ENCODE results near the gene NR2F2. TPM values are rescaled to one million over a fixed set of nuclear protein-coding genes. Genes with fewer than 3 reads are reported as not detected.
A peak's percentile ranks its signal among the peaks of the same experiment; 100 is the strongest.

Gene NR2F2
- total RNA-seq, 6 experiments from 2014 or later, result 120 to 168 (median 142) TPM

DNA sequence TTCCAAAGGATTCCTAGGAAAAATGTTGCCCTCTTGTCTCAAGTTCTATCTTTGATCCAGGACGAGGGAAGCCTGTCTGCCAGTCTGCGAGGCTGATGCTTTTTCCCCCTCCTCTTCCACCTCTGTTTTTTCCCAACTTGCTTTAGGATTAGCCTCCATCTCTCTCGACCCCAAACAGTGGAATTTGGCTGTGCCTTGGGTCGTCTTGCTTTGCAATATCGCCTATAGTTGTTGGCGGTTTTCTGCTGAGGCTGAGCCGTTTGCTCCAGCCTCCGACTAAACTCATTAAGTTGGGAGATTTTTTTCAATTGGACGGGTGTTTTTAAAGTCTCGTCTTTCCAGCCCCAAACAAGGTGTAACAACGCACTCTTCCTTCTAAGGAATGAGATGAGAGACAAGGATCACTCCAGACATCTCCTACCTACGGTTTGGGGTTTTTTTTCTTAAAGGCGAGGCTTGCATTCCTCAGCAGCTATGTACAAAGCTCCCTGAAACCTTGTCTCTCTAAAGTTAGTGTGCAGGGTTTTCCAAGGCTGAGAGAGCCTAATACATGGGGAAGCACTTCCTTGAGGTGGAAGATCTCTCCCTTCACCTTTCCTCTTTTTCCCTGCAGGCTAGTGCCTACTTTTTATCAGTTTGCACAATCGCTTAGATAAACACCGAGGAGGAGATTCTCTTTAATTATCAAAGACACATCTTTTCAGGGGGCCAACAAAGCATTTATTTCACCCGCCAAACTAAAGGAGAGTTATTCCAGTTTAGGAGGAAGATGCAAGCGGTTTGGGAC lies 4.8 kb upstream of the NR2F2 start:
- H3K9me3 Mint-ChIP-seq, result no peaks in the 10 kb centered on the region
- peaks cover 50% of the 10 kb centered on the region for H3K4me1 Mint-ChIP-seq (ENCODE audit: low read depth)
- DNase-seq, result peak; percentile 55
- H3K36me3 Mint-ChIP-seq (ENCODE audit: low read depth), result peaks cover 20% of the 10 kb centered on the region
- H3K4me3 Mint-ChIP-seq, result peak overlapping the region; percentile 98
- peak overlapping the region; percentile 84 for H3K27ac Mint-ChIP-seq
- H3K27me3 Mint-ChIP-seq (ENCODE audit: insufficient read depth), result peaks cover 7% of the 10 kb centered on the region
- TF ChIP-seq, protein P1, sequence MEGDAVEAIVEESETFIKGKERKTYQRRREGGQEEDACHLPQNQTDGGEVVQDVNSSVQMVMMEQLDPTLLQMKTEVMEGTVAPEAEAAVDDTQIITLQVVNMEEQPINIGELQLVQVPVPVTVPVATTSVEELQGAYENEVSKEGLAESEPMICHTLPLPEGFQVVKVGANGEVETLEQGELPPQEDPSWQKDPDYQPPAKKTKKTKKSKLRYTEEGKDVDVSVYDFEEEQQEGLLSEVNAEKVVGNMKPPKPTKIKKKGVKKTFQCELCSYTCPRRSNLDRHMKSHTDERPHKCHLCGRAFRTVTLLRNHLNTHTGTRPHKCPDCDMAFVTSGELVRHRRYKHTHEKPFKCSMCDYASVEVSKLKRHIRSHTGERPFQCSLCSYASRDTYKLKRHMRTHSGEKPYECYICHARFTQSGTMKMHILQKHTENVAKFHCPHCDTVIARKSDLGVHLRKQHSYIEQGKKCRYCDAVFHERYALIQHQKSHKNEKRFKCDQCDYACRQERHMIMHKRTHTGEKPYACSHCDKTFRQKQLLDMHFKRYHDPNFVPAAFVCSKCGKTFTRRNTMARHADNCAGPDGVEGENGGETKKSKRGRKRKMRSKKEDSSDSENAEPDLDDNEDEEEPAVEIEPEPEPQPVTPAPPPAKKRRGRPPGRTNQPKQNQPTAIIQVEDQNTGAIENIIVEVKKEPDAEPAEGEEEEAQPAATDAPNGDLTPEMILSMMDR (IDR thresholded peaks at IDR 0.05), result no peak

DNA sequence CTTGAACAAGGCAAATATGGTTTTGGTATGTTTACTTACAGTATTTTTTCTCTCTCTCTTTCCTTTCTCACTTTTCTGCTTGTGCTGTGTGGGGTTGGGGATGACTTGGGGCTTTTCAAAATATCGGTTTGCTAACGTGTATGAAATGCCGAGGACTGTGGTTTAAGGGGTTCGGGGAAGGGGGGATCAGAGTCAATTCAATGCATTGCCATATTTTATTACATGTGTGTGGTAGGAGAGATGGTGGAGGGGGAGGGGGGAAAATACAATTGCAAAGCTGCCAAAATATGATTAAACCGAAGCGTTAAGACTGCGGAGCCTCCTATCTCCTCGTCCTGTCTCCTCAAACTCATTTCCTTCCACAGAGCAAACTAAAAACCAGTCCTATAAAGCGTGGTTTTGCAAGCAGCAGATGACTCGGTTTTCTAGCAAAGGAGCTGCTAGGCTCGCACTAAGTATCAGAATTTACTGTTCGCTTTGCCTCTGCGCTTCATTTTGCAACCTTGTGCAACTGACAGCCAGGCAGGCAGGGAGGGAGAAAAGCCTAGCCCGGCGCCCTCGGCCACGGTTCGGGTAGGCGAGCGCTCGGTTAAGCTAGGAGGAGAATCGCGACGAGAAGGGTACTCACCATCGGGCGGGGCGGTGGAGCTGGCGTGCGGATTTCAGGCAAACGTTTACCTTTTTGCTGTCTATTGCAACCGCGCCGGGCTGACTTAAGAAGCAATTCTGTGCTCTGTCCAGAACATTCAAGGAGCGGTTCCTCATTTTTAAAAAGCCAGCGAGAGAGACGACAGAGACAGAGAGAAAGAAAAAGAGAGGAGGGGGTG lies 4.0 kb upstream of the NR2F2 start:
- Mint-ChIP-seq H3K27ac (peak overlapping the region; percentile 84), H3K9me3 (peaks cover 1% of the 10 kb centered on the region; the same call in 1 of the 2 replicates), H3K4me1 (ENCODE audit: low read depth) (peaks cover 44% of the 10 kb centered on the region), H3K4me3 (peak overlapping the region; percentile 98), H3K27me3 (ENCODE audit: insufficient read depth) (peaks cover 11% of the 10 kb centered on the region), H3K36me3 (ENCODE audit: low read depth) (peaks cover 24% of the 10 kb centered on the region)
- TF ChIP-seq, protein P1 (IDR thresholded peaks at IDR 0.05), result no peak
- peak; percentile 49 for DNase-seq

GRCh38 chr15:96327155-96327741 lies 3.3 kb upstream of the NR2F2 start:
- Mint-ChIP-seq H3K4me3 (peak overlapping the region; percentile 98), H3K27me3 (ENCODE audit: insufficient read depth) (peaks cover 13% of the 10 kb centered on the region), H3K36me3 (ENCODE audit: low read depth) (peaks cover 28% of the 10 kb centered on the region), H3K9me3 (peaks cover 4% of the 10 kb centered on the region; the same call in 1 of the 2 replicates), H3K27ac (peak overlapping the region; percentile 84), H3K4me1 (ENCODE audit: low read depth) (peaks cover 41% of the 10 kb centered on the region)
- DNase-seq, result peak; percentile 88
- TF ChIP-seq, protein P1 (IDR thresholded peaks at IDR 0.05), result peak; percentile 83

GRCh38 chr15:96328181-96328876 lies 2.2 kb upstream of the NR2F2 start:
- peaks cover 21% of the 10 kb centered on the region for H3K27me3 Mint-ChIP-seq (ENCODE audit: insufficient read depth)
- H3K4me3 Mint-ChIP-seq, result peak overlapping the region; percentile 98
- H3K27ac Mint-ChIP-seq, result peak overlapping the region; percentile 84
- H3K9me3 Mint-ChIP-seq, result peaks cover 15% of the 10 kb centered on the region
- TF ChIP-seq, protein P1 (IDR thresholded peaks at IDR 0.05), result no peak
- peaks cover 38% of the 10 kb centered on the region for H3K4me1 Mint-ChIP-seq (ENCODE audit: low read depth)
- H3K36me3 Mint-ChIP-seq (ENCODE audit: low read depth), result peaks cover 39% of the 10 kb centered on the region
- no peak for DNase-seq

DNA sequence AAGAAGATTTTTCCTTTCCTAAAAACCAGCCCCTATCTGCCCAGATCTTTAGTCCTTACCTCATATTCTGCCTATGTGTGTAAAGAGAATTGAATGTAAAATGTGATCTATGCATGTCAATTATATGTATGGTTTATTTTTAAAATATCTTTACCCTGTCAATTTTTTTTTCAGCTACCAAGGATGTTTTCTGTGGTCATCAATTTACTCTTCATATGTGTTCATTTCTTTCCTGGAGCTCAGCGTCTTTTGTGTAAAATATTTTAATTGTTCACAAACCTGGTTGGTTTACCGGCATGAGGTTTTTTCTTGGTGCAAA lies 1.7 kb upstream of the NR2F2 start:
- TF ChIP-seq, protein P1 (IDR thresholded peaks at IDR 0.05), result no peak
- Mint-ChIP-seq H3K36me3 (ENCODE audit: low read depth) (peaks cover 44% of the 10 kb centered on the region), H3K4me3 (peak overlapping the region; percentile 98), H3K9me3 (peaks cover 17% of the 10 kb centered on the region), H3K27ac (peak overlapping the region; percentile 84), H3K27me3 (ENCODE audit: insufficient read depth) (peaks cover 25% of the 10 kb centered on the region), H3K4me1 (ENCODE audit: low read depth) (peaks cover 34% of the 10 kb centered on the region)
- DNase-seq, result no peak
